ENCODE data around the gene RAB5IF. TPM values are rescaled to one million over a fixed set of nuclear protein-coding genes. Genes with fewer than 3 reads are reported as not detected.
A peak's percentile ranks its signal among the peaks of the same experiment; 100 is the strongest.
"Not testable (repeated sequence)": the region's sequence is repeated elsewhere in the genome, so short reads cannot be mapped to it uniquely, and the experiment has no call there.

Gene RAB5IF
- total RNA-seq, 2 donors from 2014 or later: 50.0 to 56.0 TPM

GRCh38 chr20:36623444-36623843 lies 17.9 kb downstream of the RAB5IF start:
- intact Hi-C loops (cut with DNase I): no loop called here
- no peak for DNase-seq (ENCODE audit: low spot score)

DNA sequence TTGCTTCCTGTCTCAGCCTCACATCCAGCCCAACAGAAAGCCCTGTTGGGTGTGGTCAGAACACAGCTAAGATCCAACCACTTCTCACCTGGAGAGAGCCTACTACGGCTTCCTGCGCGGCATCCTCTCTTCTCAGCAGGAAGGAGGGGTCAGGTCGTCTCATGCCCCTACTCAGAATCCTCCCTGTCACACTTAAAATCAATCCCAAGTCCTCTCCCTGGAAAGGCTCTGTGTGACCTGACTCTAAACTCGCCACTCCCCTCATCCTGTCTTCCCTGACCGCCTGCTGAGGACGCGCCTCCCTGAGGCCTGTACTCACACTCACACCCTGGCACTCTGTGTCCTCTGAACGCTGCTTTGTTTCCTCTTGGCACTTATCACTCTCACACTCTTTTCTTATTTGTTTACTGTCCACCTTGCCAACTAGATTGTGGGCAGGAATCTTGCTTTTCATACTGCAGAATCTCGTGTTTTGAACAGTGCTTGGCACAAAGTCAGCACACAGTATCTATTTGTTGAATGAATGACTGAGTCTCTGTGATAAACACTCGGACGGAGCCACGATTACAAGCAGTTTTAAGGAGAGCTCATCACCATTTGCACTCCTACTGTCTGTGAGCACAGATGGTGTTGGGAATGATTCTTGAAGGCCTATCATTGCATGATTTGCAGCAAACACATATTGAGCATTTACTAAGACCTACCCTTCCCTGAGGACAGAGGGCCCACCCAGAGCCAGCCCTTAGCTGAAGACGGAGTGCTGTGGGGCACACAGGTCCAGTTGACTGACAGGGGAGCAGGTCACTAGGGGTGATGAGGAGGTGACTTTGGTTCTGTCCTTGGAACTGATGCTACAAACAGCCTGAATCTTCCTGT lies 18.7 kb downstream of the RAB5IF start:
- no peak for DNase-seq (ENCODE audit: low spot score)
- intact Hi-C loops (cut with DNase I): no loop called here

GRCh38 chr20:36624944-36625324 lies 19.4 kb downstream of the RAB5IF start:
- DNase-seq (ENCODE audit: low spot score): no peak
- intact Hi-C loops (cut with DNase I): no loop called here

GRCh38 chr20:36628076-36628475 lies 22.5 kb downstream of the RAB5IF start:
- intact Hi-C loops (cut with DNase I): no loop called here
- DNase-seq (ENCODE audit: low spot score): no peak

DNA sequence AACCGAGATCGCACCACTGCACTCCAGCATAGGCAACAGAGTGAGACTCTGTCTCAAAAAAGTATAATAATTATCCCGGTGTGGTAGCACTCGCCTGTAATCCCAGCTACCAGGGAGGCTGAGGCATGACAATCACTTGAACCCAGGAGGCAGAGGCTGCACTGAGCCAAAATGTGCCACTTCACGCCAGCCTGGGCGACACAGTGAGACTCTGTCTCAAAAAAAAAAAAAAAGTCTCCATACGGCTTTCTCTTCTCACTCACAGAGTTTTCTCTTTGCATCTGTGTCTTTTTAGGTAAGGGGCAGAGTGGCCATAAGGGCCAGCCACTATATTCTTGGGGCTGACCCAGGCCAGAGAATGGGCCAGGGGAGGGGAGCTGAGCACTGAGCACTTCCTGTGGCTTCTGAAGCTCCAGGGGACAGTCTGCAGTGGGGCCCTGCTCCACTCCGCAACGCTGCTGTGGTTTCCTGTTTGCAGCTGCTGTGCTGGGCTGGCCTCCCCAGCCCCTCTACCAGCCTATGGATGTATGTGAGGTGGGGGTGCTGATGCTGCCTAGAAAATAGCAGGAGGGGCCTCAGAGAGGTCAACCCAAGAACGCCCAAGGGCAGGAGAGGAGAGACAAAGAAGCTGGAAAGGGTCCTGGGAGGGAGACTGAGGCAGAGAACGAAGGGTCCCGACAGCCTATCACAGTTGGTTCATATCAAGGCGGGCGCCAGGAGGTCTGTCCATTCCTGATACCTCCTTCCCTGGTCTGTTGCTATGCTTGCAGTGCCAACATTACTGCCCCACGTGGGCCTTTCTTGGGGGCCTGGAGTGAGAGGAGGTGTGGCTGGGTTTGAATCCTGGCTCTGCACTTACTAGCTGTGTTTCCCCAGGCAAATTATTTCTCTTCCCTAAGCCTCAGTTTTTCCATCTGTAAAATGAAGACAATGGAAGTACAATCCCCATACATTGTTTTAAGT lies 24.4 kb downstream of the RAB5IF start:
- intact Hi-C loops (cut with DNase I): no loop called here
- DNase-seq (ENCODE audit: low spot score): peak; percentile 82

GRCh38 chr20:36631646-36632045 lies 26.1 kb downstream of the RAB5IF start:
- no peak for DNase-seq (ENCODE audit: low spot score)
- intact Hi-C loops (cut with DNase I): no loop called here

DNA sequence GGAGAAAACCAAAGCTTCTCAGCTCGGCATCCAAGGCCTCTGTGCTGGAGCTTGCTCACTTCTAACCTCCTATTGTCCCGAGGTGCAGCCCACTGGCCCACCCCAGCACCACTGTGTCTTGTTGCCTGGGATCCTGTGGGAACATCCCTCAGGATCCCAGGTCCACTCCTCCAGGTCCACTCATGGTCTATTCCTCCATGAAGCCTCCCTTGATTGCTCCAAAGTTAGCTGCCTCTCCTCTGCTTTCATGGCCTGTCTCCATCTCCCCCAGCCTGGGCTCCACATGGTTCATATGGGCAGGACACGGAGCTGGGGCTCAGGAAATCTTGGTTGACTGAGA lies 26.5 kb downstream of the RAB5IF start:
- intact Hi-C loops (cut with DNase I): no loop called here
- DNase-seq (ENCODE audit: low spot score): no peak

- no peak for DNase-seq (ENCODE audit: low spot score)
- intact Hi-C loops (cut with DNase I): no loop called here
Measured at GRCh38 chr20:36632487-36633284, 27.1 kb downstream of the RAB5IF start.

GRCh38 chr20:36633285-36633772 lies 27.8 kb downstream of the RAB5IF start:
- DNase-seq (ENCODE audit: low spot score): no peak
- intact Hi-C loops (cut with DNase I): no loop called here

- intact Hi-C loops (cut with DNase I): no loop called here
- no peak for DNase-seq (ENCODE audit: low spot score)
Measured at GRCh38 chr20:36634342-36634741, 28.8 kb downstream of the RAB5IF start.

GRCh38 chr20:36638876-36639400 lies 33.4 kb downstream of the RAB5IF start:
- DNase-seq (ENCODE audit: low spot score); intact Hi-C loops (cut with DNase I): not testable (repeated sequence)

DNA sequence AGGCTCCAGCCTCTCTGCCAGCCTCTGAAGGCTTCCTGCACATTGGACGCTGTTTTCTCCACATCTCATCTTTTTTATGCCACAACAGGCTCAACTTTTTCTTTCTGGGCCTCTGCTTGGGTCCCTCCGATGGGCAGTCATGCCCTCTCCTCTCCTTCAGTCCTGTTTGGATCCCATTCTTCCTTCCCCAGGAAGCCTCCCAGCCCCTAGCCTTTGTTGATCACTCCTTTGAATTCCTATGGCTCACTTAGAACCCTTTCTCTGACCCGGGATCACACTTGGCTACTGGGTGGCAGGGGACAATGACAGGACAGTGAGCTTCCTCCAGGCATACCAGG lies 35.9 kb downstream of the RAB5IF start:
- DNase-seq (ENCODE audit: low spot score): no peak
- intact Hi-C loops (cut with DNase I): no loop called here

DNA sequence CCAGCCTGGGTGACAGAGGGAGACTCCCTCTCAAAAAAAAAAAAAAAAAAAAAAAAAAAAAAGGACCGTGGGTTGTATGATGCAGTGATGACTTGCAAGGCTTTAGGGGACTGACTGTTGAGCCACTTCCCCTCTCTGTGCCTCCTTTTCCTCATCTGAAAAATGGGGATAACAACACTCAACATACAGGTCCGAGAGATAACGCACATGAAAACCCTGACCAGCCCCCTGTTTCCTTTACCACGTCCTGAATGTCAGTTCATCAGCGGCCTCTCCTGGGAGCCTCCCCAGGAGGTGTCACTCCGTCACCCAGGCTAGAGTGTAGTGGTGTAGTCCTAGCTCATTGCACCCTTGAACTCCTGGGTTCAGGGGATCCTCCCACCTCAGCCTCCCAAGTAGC lies 36.6 kb downstream of the RAB5IF start:
- intact Hi-C loops (cut with DNase I): no loop called here
- DNase-seq (ENCODE audit: low spot score): peak; percentile 15

- intact Hi-C loops (cut with DNase I): no loop called here
- peak; percentile 47 for DNase-seq (ENCODE audit: low spot score)
Measured at GRCh38 chr20:36644032-36644705, 38.6 kb downstream of the RAB5IF start.

DNA sequence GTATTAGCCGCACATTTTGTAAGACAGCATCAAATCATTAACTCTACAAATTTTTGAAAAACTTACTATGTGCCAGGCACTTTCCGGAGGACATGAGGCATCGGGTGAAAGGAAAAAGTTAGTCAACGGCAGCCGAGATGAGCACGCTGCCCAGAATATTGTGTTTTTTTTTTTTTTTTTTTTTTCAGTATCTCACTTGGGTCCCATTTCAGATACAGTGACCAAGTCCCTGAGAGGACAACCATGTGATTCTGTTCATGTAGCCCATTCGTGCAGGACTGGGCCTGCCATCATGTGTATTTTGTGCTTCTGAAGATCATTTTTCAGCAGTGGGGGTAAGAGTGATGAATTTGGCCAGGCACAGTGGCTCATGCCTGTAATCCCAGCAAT lies 39.1 kb downstream of the RAB5IF start:
- peak; percentile 15 for DNase-seq (ENCODE audit: low spot score)
- intact Hi-C loops (cut with DNase I): no loop called here

DNA sequence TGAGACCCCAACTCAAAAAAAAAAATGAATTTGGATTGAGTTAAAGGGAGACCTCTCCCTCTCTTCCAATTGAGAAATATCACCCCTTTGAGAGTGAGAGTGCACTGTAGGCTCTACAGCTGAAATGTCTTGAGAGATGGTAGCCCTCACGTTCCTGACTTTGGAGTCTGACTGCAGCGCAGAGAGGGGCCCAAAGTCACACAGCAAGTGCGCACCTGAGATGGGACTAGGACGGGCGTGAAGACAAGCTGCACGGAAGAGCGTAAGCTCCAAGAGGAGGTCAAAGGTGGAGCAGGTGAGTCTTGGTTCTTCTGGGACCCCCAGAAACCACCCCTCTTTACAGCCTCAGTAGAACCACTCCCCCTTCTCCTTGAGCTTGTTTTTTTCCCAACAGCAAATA lies 39.8 kb downstream of the RAB5IF start:
- intact Hi-C loops (cut with DNase I): no loop called here
- DNase-seq (ENCODE audit: low spot score): no peak

GRCh38 chr20:36645998-36646397 lies 40.4 kb downstream of the RAB5IF start, which contains the start of gene SLA2:
SLA2 (minus strand) TSS chr20:36646196; CDS start chr20:36641335, 4,861 bp downstream.
- no peak for DNase-seq (ENCODE audit: low spot score)
- intact Hi-C loops (cut with DNase I): no loop called here

DNA sequence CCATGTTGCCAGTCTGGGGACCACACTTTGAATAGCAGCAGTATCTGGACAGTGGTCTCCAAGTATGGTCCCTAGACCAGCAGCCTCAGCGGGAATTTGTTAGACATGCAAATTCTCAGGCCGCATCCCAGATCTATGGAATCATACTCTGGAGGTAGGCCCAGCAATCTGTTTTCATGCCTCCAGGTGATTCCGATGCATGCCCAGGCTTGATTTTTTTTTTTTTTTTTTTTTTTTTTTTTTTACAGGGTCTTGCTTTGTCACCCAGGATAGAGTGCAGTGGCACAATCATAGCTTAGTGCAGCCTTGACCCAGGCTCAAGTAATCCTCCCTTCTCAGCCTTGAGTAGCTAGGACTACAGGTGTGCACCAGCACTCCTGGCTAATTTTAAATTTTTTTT lies 41.1 kb downstream of the RAB5IF start:
- DNase-seq (ENCODE audit: low spot score): no peak
- intact Hi-C loops (cut with DNase I): no loop called here
